Stromal cell of bone marrow (primary cell): ENCODE data around the gene RIN1.
A peak's percentile ranks its signal among the peaks of the same experiment; 100 is the strongest.
"Not testable (repeated sequence)": the region's sequence is repeated elsewhere in the genome, so short reads cannot be mapped to it uniquely, and the experiment has no call there.

Source experiments
- DNase-seq: peaks from one replicate; pipeline ENCODE4 v3.0.0-alpha.2; 2012; ENCODE audit warnings: low read depth

Gene RIN1

GRCh38 chr11:66318600-66318970, 17.6 kb downstream of the RIN1 start:
- no peak for DNase-seq

- DNase-seq = peak; percentile 80
These were observed 18.3 kb downstream of the RIN1 start for GRCh38 chr11:66317723-66318599.

- no peak for DNase-seq
These were observed 18.9 kb downstream of the RIN1 start for GRCh38 chr11:66317322-66317722.

GRCh38 chr11:66316849-66317251, 19.4 kb downstream of the RIN1 start, which contains the start of gene CD248:
Gene CD248 (minus strand): TSS chr11:66317044. CDS start chr11:66317027, 17 bp downstream.
- DNase-seq = peak; percentile 67

- no peak for DNase-seq
These were observed 20.1 kb downstream of the RIN1 start for GRCh38 chr11:66315921-66316811.

GRCh38 chr11:66315498-66315885, 20.7 kb downstream of the RIN1 start:
- no peak for DNase-seq

- DNase-seq = no peak
These were observed 21.4 kb downstream of the RIN1 start for GRCh38 chr11:66314561-66315497.

- DNase-seq = no peak
These were observed 22.1 kb downstream of the RIN1 start for GRCh38 chr11:66314186-66314501.

GRCh38 chr11:66313321-66314185, 22.7 kb downstream of the RIN1 start:
- DNase-seq = no peak

GRCh38 chr11:66312549-66313320, 23.5 kb downstream of the RIN1 start:
- DNase-seq = peak; percentile 99

GRCh38 chr11:66311965-66312548, 24.2 kb downstream of the RIN1 start:
- DNase-seq = peak; percentile 78

- DNase-seq = no peak
These were observed 24.7 kb downstream of the RIN1 start for GRCh38 chr11:66311470-66311964.

GRCh38 chr11:66310803-66311440, 25.3 kb downstream of the RIN1 start:
- DNase-seq = not testable (repeated sequence)

GRCh38 chr11:66310324-66310723, 25.9 kb downstream of the RIN1 start:
- DNase-seq = no peak

GRCh38 chr11:66309475-66309874, 26.8 kb downstream of the RIN1 start:
- DNase-seq = no peak

GRCh38 chr11:66302656-66303055, 33.6 kb downstream of the RIN1 start:
- no peak for DNase-seq

GRCh38 chr11:66299186-66299585, 37.0 kb downstream of the RIN1 start:
- DNase-seq = no peak

GRCh38 chr11:66297610-66298009, 38.6 kb downstream of the RIN1 start:
- DNase-seq = no peak
